ENCODE data around the gene ZGPAT. TPM values are rescaled to one million over a fixed set of nuclear protein-coding genes. Genes with fewer than 3 reads are reported as not detected.

Gene ZGPAT
- total RNA-seq, 1 experiment from 2014 or later, result 35.8 TPM

GRCh38 chr20:63711085-63711645 lies 3.3 kb downstream of the ZGPAT start:
- CTCF ChIA-PET, result no interaction called here
- no peaks in the 10 kb centered on the region for H3K27me3 ChIP-seq (ENCODE audit: control insufficient read depth, insufficient read depth, low read length)
- DNase-seq (ENCODE audit: low read depth, low spot score) (no peak), ATAC-seq (no peak)
- in situ Hi-C loops (cut with HindIII; ENCODE audit: low pct_unique_long_range_greater_than_20kb, low sequenced_read_pairs), result no loop called here
- H3K4me3 ChIP-seq (ENCODE audit: low read depth in 2 of 2, low read length in 2 of 2), result no peak overlapping the region
- peaks cover 8% of the 10 kb centered on the region; the same call in 1 of the 2 replicates for H3K36me3 ChIP-seq (ENCODE audit: control insufficient read depth, insufficient read depth, low read length)
- POLR2A ChIA-PET, result interaction anchor here (0.7 kb wide), 1 partner anchor 12 kb away, joined by 3 read pairs; no protein-coding TSS in a partner anchor
- intact Hi-C loops (cut with micrococcal nuclease; ENCODE audit: unreplicated experiment), result no loop called here
- no peak for TF ChIP-seq CTCF (IDR thresholded peaks at IDR 0.05)
- no peak for TF ChIP-seq POLR2AphosphoS5 (IDR thresholded peaks at IDR 0.05; ENCODE audit: low read depth, low read length)
- no TSS peak for BruUV-seq (replicated peaks)
- no peaks in the 10 kb centered on the region for H3K9me3 ChIP-seq (ENCODE audit: control insufficient read depth, insufficient read depth, low read depth, low read length)
- peaks cover 9% of the 10 kb centered on the region for H3K4me1 ChIP-seq (ENCODE audit: control insufficient read depth, insufficient read depth, low read length)
- H3K27ac ChIP-seq (ENCODE audit: low read length), result no peak overlapping the region

DNA sequence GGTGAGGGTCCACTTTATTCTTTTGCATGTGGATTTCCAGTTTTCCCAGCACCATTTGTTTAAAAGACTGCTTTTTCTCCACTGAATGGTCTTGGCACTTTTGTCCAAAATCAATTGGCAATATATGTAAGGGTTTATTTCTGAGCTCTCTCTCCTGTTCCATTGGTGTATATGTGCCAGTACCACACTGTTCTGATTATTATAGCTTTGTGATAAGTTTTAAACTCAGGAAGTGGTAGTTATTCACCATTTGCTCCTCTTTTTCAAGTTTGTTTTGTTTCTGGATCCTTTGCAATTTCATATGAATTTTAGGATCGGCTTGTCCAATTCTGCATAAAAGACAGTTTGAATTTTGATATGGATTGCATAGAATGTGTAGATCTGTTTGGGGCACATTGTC lies 4.4 kb downstream of the ZGPAT start:
- Histone ChIP-seq H3K9me3 (ENCODE audit: control insufficient read depth, insufficient read depth, low read depth, low read length) (no peaks in the 10 kb centered on the region), H3K4me1 (ENCODE audit: control insufficient read depth, insufficient read depth, low read length) (peaks cover 4% of the 10 kb centered on the region; the same call in 1 of the 2 replicates), H3K4me3 (ENCODE audit: low read depth in 2 of 2, low read length in 2 of 2) (no peak overlapping the region), H3K36me3 (ENCODE audit: control insufficient read depth, insufficient read depth, low read length) (peaks cover 5% of the 10 kb centered on the region; the same call in 1 of the 2 replicates), H3K27me3 (ENCODE audit: control insufficient read depth, insufficient read depth, low read length) (no peaks in the 10 kb centered on the region), H3K27ac (ENCODE audit: low read length) (no peak overlapping the region)
- POLR2A ChIA-PET, result no interaction called here
- ATAC-seq (no peak), DNase-seq (ENCODE audit: low read depth, low spot score) (no peak)
- intact Hi-C loops (cut with micrococcal nuclease; ENCODE audit: unreplicated experiment) (no loop called here), in situ Hi-C loops (cut with HindIII; ENCODE audit: low pct_unique_long_range_greater_than_20kb, low sequenced_read_pairs) (no loop called here)
- CTCF ChIA-PET, result no interaction called here
- BruUV-seq (replicated peaks), result TSS peak; percentile 61
- TF ChIP-seq REST (IDR thresholded peaks at IDR 0.05; ENCODE audit: insufficient read depth in 1 of 2, low read depth in 2 of 2, low read length in 1 of 2) (no peak), SIN3A (IDR thresholded peaks at IDR 0.05; ENCODE audit: borderline replicate concordance, insufficient read depth, low read depth, low read length) (no peak), CTCF (IDR thresholded peaks at IDR 0.05) (no peak), TCF7L2 (IDR thresholded peaks at IDR 0.05; ENCODE audit: low read depth, low read length) (no peak), POLR2AphosphoS5 (IDR thresholded peaks at IDR 0.05; ENCODE audit: low read depth, low read length) (no peak)

All from Panc1 (cell line).